B cell (primary cell): ENCODE measurements around the gene IGLON5. TPM values are rescaled to one million over a fixed set of nuclear protein-coding genes. Genes with fewer than 3 reads are reported as not detected.

Source experiments
- ATAC-seq: fragments of 200-7000 bp; cut with Tn5 transposase; one replicate; pipeline ENCODE4 v1.10.0; 2021; ENCODE audit warnings: low read depth, mild to moderate bottlenecking, moderate number of reproducible peaks, moderate library complexity
- CTCF ChIA-PET: fragments of 350-600 bp; sonication (Branson Sonifier 250); formaldehyde crosslinking; loops from one replicate; lab custom pipeline; 2021; ENCODE audit warnings: antibody characterized with exemption, inconsistent platforms; lab: Charles Lee
- POLR2A ChIA-PET: fragments of 350-600 bp; sonication (Branson Sonifier 250); formaldehyde crosslinking; loops from one replicate; lab custom pipeline; 2021; ENCODE audit warnings: antibody characterized with exemption; lab: Charles Lee
- DNase-seq: peaks from one replicate; pipeline ENCODE4 v3.0.0; 2013
- H2AFZ ChIP-seq: 2 replicates; pipeline ENCODE4 v1.6.1; 2012; ENCODE audit warnings: mild to moderate bottlenecking, low read depth, low read length; ENCODE audit not compliant: insufficient read depth, poor library complexity, severe bottlenecking
- H3K27ac ChIP-seq, 2 donors: 1 replicate in 1 of 2; 2 replicates in 1 of 2; pipeline ENCODE4 v1.5.1; 2012 to 2013; ENCODE audit warnings: low read length in 2 of 2, mild to moderate bottlenecking in 2 of 2, moderate library complexity in 1 of 2
- H3K27me3 ChIP-seq, 4 experiments: fragments of 200-600 bp in 1 of 4; sonication (generic) in 1 of 4; replicated peaks in 1 of 4; 1 replicate in 2 of 4; 2 replicates in 2 of 4; pipeline versions ENCODE4 v1.6.1 to v1.7.0; 2013 to 2016; ENCODE audit warnings: low read length in 3 of 4, mild to moderate bottlenecking in 2 of 4, mixed read lengths in 1 of 4, moderate library complexity in 1 of 4; ENCODE audit not compliant: insufficient read depth in 4 of 4, control insufficient read depth in 3 of 4; ENCODE audit errors: control extremely low read depth in 1 of 4
- H3K36me3 ChIP-seq, 2 experiments: replicated peaks in 1 of 2; 1 replicate in 1 of 2; 2 replicates in 1 of 2; pipeline versions ENCODE4 v1.6.1 to v1.7.1; 2013; ENCODE audit warnings: low read length in 1 of 2; ENCODE audit not compliant: insufficient read depth in 2 of 2, control insufficient read depth in 1 of 2; ENCODE audit errors: control extremely low read depth in 1 of 2, extremely low read depth in 1 of 2
- H3K4me1 ChIP-seq, 2 donors: fragments of 200-600 bp in 1 of 2; sonication (generic) in 1 of 2; 1 replicate in 1 of 2; 2 replicates in 1 of 2; pipeline versions ENCODE4 v1.5.1 to v1.6.1; 2013 to 2017; ENCODE audit warnings: low read length in 2 of 2; ENCODE audit not compliant: control insufficient read depth in 2 of 2, insufficient read depth in 2 of 2
- H3K4me2 ChIP-seq: replicated peaks from 2 replicates; pipeline ENCODE3; 2012; ENCODE audit warnings: mild to moderate bottlenecking, low read depth, low read length; ENCODE audit not compliant: poor library complexity, severe bottlenecking
- H3K4me3 ChIP-seq, 5 experiments: fragments of 200-600 bp in 1 of 5; sonication (generic) in 1 of 5; 1 replicate in 3 of 5; 2 replicates in 2 of 5; pipeline versions ENCODE4 v1.5.1 to v1.7.0; 2011 to 2016; ENCODE audit warnings: low read length in 4 of 5, mild to moderate bottlenecking in 4 of 5, low read depth in 2 of 5, control low read depth in 1 of 5, moderate library complexity in 1 of 5; ENCODE audit not compliant: insufficient read depth in 1 of 5; ENCODE audit errors: control extremely low read depth in 1 of 5, extremely low read depth in 1 of 5
- H3K79me2 ChIP-seq: fragments of 200-600 bp; sonication (generic); one replicate; pipeline ENCODE4 v1.6.0; 2016; ENCODE audit warnings: low read length; ENCODE audit not compliant: control insufficient read depth, insufficient read depth
- H3K9ac ChIP-seq: fragments of 200-600 bp; sonication (generic); 2 replicates; pipeline ENCODE4 v1.6.1; 2017; ENCODE audit warnings: mild to moderate bottlenecking, low read length, moderate library complexity
- H3K9me3 ChIP-seq, 3 donors: one replicate each; pipeline versions ENCODE4 v1.6.1 to v1.7.1; 2013; ENCODE audit warnings: low read length in 2 of 3; ENCODE audit not compliant: control insufficient read depth in 2 of 3, insufficient read depth in 1 of 3; ENCODE audit errors: control extremely low read depth in 1 of 3
- H4K20me1 ChIP-seq: 2 replicates; pipeline ENCODE4 v1.6.0; 2012; ENCODE audit warnings: mild to moderate bottlenecking, low read length; ENCODE audit not compliant: insufficient read depth, control insufficient read depth, poor library complexity, severe bottlenecking
- H3K27ac Mint-ChIP-seq: one replicate; pipeline ENCODE4 v1.8.0; 2021; ENCODE audit warnings: mixed read lengths
- H3K27me3 Mint-ChIP-seq: one replicate; pipeline ENCODE4 v1.8.0; 2021; ENCODE audit warnings: mixed read lengths
- H3K4me1 Mint-ChIP-seq: one replicate; pipeline ENCODE4 v1.8.0; 2021; ENCODE audit warnings: mixed read lengths
- H3K4me3 Mint-ChIP-seq: one replicate; pipeline ENCODE4 v1.8.0; 2021; ENCODE audit warnings: mixed read lengths
- H3K9me3 Mint-ChIP-seq: one replicate; pipeline ENCODE4 v1.8.0; 2022; ENCODE audit warnings: mixed read lengths; ENCODE audit not compliant: insufficient read depth
- CTCF ChIP-seq: fragments of 200-600 bp; IDR thresholded peaks from one replicate; pipeline ENCODE4 v1.8.0; 2022; ENCODE audit warnings: antibody characterized with exemption, mild to moderate bottlenecking
- EZH2 ChIP-seq: IDR thresholded peaks from 2 replicates; pipeline ENCODE4 v1.6.1; 2012; ENCODE audit warnings: borderline replicate concordance, low read depth, mild to moderate bottlenecking, moderate library complexity, low read length; ENCODE audit not compliant: insufficient read depth, poor library complexity, severe bottlenecking
- WGBS: methylation state at CpG from one replicate; pipeline ENCODE4 v1.1.5; 2013; ENCODE audit warnings: missing lambda C conversion rate; ENCODE audit not compliant: insufficient coverage; 5-methylcytosine and 5-hydroxymethylcytosine counted together
- intact Hi-C: fragments of 100-400 bp; cut with micrococcal nuclease; formaldehyde crosslinking; loops from one replicate; pipeline ENCODE4 v1.10.0; 2022
- polyA plus RNA-seq: library from polyadenylated mRNA; depleted of rRNA; stranded (reverse); fragments of >200 nt; gene quantifications from 2 replicates; pipeline ENCODE4 v1.2.3, GENCODE V29; 2012
- total RNA-seq, 2 donors: library from RNA; stranded (reverse); fragments of 120-200 nt in 1 of 2; gene quantifications; 1 replicate in 1 of 2; 2 replicates in 1 of 2; pipeline versions ENCODE4 v1.2.3 to v1.2.4, GENCODE V29; 2013 to 2022

Gene IGLON5
- total and polyA plus RNA-seq, 2 donors (not counting 1 experiment from before 2014, with no cell fraction given), result not detected

GRCh38 chr19:51293571-51294210, 17.8 kb upstream of the IGLON5 start:
- no peak overlapping the region for H3K4me2 ChIP-seq
- H3K9me3 ChIP-seq, result no peaks in the 10 kb centered on the region
- H3K9me3 Mint-ChIP-seq, result no peaks in the 10 kb centered on the region
- H3K36me3 ChIP-seq, result no peaks in the 10 kb centered on the region
- peaks cover 23% of the 10 kb centered on the region for H3K27me3 Mint-ChIP-seq
- ChIA-PET CTCF (no interaction called here), POLR2A (no interaction called here)
- H3K4me3 Mint-ChIP-seq, result no peak overlapping the region
- H3K4me3 ChIP-seq, result no peak overlapping the region
- H2AFZ ChIP-seq, result no peak overlapping the region
- DNase-seq (no peak), ATAC-seq (no peak)
- H3K79me2 ChIP-seq, result no peaks in the 10 kb centered on the region
- no peaks in the 10 kb centered on the region for H3K4me1 ChIP-seq
- H3K4me1 Mint-ChIP-seq, result no peaks in the 10 kb centered on the region
- H3K27ac Mint-ChIP-seq, result no peak overlapping the region
- H3K27me3 ChIP-seq, result peaks cover 0 to 7% (median 0%) of the 10 kb centered on the region in 4 experiments
- no peak overlapping the region for H3K27ac ChIP-seq
- TF ChIP-seq EZH2 (no peak), CTCF (no peak)
- no peak overlapping the region for H3K9ac ChIP-seq
- H4K20me1 ChIP-seq, result no peaks in the 10 kb centered on the region
- 88% methylated on average over 14 of the region's 14 CpGs for WGBS
- intact Hi-C loops, result no loop called here

GRCh38 chr19:51294211-51294976, 17.1 kb upstream of the IGLON5 start:
- Histone ChIP-seq H3K9ac (no peak overlapping the region), H3K36me3 (no peaks in the 10 kb centered on the region), H2AFZ (no peak overlapping the region), H3K4me3 (no peak overlapping the region), H4K20me1 (no peaks in the 10 kb centered on the region), H3K9me3 (no peaks in the 10 kb centered on the region), H3K4me2 (no peak overlapping the region), H3K27me3 (peaks cover 0 to 7% (median 0%) of the 10 kb centered on the region in 4 experiments), H3K79me2 (no peaks in the 10 kb centered on the region), H3K27ac (no peak overlapping the region), H3K4me1 (no peaks in the 10 kb centered on the region)
- H3K27ac Mint-ChIP-seq, result no peak overlapping the region
- ChIA-PET POLR2A (no interaction called here), CTCF (no interaction called here)
- no peak for DNase-seq
- H3K27me3 Mint-ChIP-seq, result peaks cover 23% of the 10 kb centered on the region
- intact Hi-C loops, result no loop called here
- no peak overlapping the region for H3K4me3 Mint-ChIP-seq
- WGBS, result 90% methylated on average over 22 of the region's 23 CpGs
- no peaks in the 10 kb centered on the region for H3K9me3 Mint-ChIP-seq
- TF ChIP-seq EZH2 (no peak), CTCF (no peak)
- no peak for ATAC-seq
- no peaks in the 10 kb centered on the region for H3K4me1 Mint-ChIP-seq
